ENCODE results near the gene TCOF1. TPM values are rescaled to one million over a fixed set of nuclear protein-coding genes. Genes with fewer than 3 reads are reported as not detected.
A peak's percentile ranks its signal among the peaks of the same experiment; 100 is the strongest.

The TCOF1 gene
- total RNA-seq, 1 donor from 2014 or later = 8.3 TPM

DNA sequence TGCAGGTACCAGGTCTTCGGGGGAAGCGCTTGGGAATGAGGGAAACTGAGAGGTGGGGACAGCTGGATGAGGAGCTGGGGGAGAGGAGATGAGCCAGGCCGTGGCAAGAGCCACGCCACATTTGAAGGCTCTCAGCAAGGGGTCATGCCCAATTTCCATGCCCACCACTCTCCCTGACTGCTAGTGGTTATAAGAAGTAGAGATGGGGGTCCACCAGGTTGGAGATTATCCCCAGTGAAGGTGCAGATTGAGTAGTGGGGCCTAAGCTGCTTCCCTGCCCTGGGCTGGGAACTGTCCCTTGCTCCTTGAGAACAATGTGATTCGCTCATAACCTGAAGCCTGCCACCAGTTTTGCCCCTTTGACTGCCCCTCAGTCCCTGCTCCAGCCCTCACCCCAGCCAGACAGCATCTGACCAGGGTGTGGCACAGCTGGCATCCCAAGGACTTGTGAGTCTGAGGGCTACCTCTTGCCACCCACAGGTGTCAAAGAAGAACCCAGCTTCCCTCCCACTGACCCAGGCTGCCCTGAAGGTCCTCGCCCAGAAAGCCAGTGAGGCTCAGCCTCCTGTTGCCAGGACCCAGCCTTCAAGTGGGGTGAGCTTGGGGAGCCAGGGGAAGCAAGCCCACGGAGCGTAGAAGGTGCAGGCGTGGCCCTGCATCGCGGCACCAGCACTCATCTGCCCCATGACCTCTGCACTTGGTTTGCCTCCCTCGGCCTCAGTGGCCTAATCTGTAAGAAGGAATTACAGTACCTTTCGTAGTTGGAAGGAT, 33.8 kb downstream of the TCOF1 start:
- DNase-seq (ENCODE audit: low read depth in 2 of 2) = no peak

DNA sequence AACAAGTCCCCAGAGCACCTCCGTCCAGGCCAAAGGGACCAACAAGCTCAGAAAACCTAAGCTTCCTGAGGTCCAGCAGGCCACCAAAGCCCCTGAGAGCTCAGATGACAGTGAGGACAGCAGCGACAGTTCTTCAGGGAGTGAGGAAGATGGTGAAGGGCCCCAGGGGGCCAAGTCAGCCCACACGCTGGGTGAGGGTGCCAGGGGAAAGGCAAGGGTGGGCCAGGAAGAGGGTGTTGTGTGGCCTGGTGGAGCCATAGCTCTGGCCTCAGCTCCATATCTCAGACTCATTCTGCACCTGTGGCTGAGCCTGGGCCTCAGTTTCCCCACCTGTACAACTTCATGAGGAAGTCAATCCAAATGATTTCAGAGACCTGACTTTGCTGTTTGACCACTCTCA, 34.5 kb downstream of the TCOF1 start:
- DNase-seq (ENCODE audit: low read depth in 2 of 2) = no peak

DNA sequence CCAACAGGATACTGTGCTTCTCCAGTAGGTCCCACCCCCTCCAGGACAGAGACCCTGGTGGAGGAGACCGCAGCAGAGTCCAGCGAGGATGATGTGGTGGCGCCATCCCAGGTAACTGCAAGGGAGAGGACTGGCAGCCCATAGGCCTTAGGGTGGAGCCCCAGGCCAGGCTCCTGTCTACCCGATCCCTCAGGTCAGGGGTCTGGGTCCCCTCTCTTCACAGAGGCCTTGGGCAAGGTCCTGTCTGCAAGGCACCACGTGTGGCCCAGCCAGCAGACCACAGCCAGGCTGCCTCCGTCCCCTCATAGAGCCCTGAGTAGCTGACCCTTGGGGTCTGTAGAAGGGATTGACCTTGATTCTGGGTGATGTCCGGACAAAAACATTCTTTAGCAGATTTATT, 35.2 kb downstream of the TCOF1 start:
- no peak for DNase-seq (ENCODE audit: low read depth in 2 of 2)

GRCh38 chr5:150393096-150393645, 35.7 kb downstream of the TCOF1 start:
- no peak for DNase-seq (ENCODE audit: low read depth in 2 of 2)

GRCh38 chr5:150394131-150394530, 36.6 kb downstream of the TCOF1 start:
- peak; percentile 7 to 42 for DNase-seq (ENCODE audit: low read depth in 2 of 2)

DNA sequence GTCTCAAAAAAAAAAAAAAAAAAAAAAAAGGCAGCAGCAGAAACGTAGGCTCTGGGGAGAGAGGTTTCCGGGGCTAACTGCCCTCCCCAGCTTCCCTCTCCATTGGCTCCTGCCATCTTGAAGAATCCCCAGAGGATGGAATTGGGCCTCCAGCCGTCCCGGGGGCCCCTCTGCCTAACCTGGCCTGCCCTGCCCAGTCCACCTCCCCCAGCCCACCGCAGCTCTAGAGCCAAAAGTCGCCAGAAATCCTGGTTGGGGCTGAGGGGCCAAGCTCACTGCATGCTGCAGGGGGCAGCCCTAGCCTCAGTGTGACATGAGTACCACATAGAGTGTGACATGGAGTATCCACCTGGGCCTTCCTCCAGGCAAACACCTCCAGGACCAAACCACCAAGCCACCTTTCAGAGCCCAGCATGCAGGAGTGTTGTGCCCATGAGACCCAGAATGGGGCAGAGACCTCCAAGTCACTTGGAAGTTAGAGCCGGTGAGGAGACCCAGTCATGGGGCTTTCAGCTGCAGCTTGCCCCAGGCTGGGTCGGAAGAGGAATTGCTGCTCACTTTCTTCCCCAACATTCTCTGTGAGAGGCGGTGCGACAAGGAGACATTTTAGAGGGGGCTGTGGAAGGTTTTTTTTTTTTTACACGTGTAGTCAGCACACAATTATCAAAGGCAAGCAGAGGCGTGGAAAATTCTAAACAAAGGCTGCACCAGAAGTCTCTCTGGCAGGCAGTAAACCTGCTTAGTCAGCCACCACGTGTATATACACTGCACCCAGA, 37.6 kb downstream of the TCOF1 start:
- DNase-seq (ENCODE audit: low read depth in 2 of 2) = no peak

GRCh38 chr5:150395688-150395975, 38.1 kb downstream of the TCOF1 start:
- no peak for DNase-seq (ENCODE audit: low read depth in 2 of 2)

- DNase-seq (ENCODE audit: low read depth in 2 of 2) = no peak
Observed at GRCh38 chr5:150396267-150396666, 38.8 kb downstream of the TCOF1 start.

- no peak for DNase-seq (ENCODE audit: low read depth in 2 of 2)
Observed at GRCh38 chr5:150397146-150397781, 39.8 kb downstream of the TCOF1 start.

DNA sequence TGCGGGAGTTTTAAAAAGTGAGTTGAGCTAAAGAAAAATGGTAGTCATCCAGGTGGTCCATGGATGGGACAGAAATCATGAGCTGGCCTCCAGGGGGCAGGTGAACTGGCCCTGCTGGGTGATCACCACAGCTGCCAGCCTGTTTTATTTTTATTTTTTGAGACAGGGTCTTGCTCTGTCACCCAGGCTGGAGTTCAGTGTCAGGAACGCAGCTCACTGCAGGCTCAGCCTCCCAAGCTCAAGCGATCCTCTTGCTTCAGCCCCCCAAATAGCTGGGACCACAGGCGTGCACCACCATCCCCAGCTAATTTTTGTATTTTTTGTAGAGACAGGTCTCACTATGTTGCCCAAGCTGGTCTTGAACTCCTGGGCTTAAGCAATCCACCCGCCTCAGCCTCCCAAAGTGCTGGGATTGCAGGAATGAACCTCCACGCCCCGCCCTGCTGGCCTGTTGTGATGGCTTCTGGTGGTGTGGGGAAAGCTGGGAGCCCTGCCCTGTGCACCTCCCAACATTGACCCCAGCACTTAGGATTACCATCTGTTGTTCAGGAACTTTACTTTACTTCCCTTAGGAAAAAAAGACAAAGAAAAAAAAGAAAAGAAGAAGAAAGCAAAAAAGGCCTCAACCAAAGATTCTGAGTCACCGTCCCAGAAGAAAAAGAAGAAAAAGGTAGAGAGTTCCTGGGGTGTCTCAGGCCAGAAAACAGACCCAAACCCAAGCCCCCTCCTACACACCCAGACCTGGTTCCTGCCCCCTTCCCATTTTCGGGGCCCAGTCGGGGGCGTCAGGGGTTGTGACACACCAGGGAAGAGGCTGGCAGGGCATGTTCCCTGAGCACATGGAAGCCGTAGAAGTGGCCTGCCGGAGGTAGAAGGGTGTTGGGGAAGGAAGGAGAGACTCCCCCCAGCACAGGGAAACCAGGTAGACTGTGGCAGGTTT, 40.6 kb downstream of the TCOF1 start:
- DNase-seq (ENCODE audit: low read depth in 2 of 2) = no peak

GRCh38 chr5:150398722-150399523, 41.4 kb downstream of the TCOF1 start:
- DNase-seq (ENCODE audit: low read depth in 2 of 2) = no peak

DNA sequence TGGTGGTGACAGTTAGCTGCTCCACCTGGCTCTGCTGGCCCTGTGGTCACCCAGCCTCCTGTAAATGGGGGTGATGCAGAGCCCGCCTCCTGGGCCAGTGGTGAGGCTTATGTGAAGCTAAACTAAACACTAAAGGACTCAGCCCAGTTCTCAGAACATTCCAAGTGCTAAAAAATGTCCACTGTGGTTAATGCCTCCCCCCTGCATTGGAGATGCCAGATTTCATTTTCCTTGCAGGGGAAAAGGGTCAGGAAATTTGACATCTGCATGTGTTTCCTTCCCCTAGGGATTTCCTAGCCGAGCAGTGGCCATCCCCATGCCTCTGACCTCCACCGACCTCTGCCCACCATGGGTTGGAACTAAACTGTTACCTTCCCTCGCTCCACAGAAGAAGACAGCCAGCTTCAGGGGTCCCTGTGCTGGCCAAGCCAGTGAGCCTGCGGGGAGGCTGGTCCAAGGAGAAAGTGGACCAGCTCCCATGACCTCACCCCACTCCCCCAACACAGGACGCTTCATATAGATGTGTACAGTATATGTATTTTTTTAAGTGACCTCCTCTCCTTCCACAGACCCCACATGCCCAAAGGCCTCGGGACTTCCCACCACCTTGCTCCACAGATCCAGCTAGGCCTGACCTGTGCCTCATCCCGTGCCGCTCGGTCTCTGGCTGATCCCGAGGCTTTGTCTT, 42.2 kb downstream of the TCOF1 start:
- no peak for DNase-seq (ENCODE audit: low read depth in 2 of 2)

DNA sequence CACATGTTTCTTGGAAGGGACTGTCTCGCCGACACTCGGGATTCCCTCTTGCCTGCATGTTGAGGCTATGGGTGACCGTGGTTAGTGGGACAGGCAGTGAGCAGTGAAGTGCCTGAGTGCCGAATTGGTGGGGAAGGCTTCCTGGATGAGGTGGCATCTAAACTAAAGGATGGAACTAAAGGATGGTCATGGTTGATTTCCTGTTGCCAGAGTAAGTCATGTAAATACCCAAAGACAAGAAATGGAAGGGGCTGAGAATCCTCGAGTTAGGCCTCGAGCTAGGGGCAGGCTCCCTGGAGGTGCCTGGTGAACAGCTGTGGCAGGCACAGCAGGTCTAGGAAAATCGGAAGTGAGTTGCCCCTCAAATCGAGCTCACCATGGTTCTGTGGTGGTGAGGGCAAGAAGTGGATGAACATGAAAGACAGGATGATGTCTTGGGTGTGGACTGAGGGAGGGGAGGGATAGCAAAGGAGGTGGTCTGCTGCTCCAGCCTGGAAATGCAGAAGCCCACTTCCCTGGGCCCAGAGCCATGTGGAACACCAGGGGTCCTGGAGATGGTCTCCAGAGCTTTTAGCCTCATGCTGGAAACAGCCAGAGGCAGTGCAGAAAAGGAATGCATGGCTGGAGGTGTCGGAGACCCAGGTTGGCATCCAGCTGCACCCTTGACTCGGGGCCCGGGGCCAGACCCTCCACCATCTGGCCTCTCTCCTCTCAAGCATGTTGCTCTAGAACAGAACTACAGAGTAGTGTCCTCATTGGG, 43.0 kb downstream of the TCOF1 start:
- DNase-seq (ENCODE audit: low read depth in 2 of 2) = no peak

- DNase-seq (ENCODE audit: low read depth in 2 of 2) = no peak
Observed at GRCh38 chr5:150401076-150401375, 43.5 kb downstream of the TCOF1 start.

GRCh38 chr5:150401376-150402228, 44.1 kb downstream of the TCOF1 start:
- no peak for DNase-seq (ENCODE audit: low read depth in 2 of 2)

DNA sequence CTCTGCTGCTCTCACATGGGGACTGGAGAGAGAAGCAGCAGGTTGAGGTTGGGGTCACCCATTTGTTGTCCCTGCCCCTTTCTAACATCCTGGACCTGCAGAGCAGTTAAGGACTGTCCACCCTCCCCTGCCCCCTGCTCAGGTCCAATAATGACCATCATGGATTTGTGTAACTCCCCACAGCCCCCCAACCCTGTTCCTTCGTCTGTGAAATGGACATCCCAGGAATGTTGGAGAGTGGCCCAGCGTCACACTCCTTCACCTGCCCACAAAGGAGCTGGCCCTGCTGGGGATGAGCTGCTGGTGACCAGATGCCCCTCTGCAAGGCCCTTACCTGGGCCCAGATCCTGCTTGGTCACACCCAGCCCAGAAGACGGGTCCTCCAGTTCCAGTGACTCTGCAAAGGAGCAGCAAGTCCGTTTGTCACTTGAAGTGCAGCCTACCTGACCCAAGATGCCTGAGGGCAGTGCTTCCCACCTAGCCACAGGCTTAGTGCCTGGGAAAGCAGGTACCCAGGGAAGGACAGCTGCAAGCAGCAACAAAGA, 44.8 kb downstream of the TCOF1 start:
- DNase-seq (ENCODE audit: low read depth in 2 of 2) = no peak

DNA sequence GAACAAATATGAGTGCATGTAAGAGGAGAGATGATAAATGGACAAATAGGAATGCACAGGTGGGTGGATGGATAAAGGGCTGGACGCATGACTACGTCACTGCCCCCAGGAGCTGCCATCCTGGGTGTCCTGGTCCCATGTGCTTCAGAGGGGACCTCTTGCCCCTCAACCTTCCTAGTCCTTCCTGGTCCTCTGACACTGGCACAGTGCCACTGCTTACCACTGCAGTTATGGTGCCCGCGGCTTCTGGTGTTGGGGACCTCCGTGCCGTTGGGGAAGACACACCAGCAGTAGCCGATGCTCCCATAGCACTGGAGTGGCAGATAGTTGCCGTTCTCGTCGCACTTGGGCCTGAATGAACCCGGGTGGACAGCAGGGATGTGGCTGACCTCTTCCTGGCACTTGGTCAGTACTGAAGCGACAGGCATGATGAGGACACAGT, 45.4 kb downstream of the TCOF1 start:
- DNase-seq (ENCODE audit: low read depth in 2 of 2) = no peak

GRCh38 chr5:150404121-150404520, 46.6 kb downstream of the TCOF1 start:
- no peak for DNase-seq (ENCODE audit: low read depth in 2 of 2)

Data from lung microvascular endothelial cell (primary cell).